K562 (cell line): ENCODE data around the gene CYRIA. TPM values are rescaled to one million over a fixed set of nuclear protein-coding genes. Genes with fewer than 3 reads are reported as not detected.

ENCODE experiments used
- ATAC-seq: fragments of 200-7000 bp; cut with Tn5 transposase; 3 replicates; pipeline ENCODE4 v1.9.1; 2020; ENCODE audit warnings: moderate library complexity
- BruUV-seq: library from RNA; stranded (reverse); fragments of 400-500 nt; replicated peaks from 2 replicates; lab custom pipeline; 2021; lab: Mats Ljungman, UMichigan
- CTCF ChIA-PET: fragments of 300-600 bp; formaldehyde crosslinking; extraction: SDS; loops from one replicate; lab custom pipeline; 2021; ENCODE audit warnings: low intra/inter-chr PET ratio; lab: Yijun Ruan, JAX
- POLR2A ChIA-PET: fragments of 300-600, 350-650 bp; sonication (Branson Sonifier 250); formaldehyde crosslinking; extraction: SDS; loops from one replicate; lab custom pipeline; 2021; ENCODE audit warnings: antibody characterized with exemption, inconsistent platforms; lab: Yijun Ruan, JAX
- DNase-seq, 4 experiments: peaks; one replicate each; pipeline versions ENCODE4 v3.0.0 to v3.0.0-alpha.2; 2011 to 2018; ENCODE audit warnings: low spot score in 3 of 4, mixed read lengths in 3 of 4; ENCODE audit errors: extremely low read depth in 1 of 4
- FAIRE-seq: peaks from 2 replicates; lab custom pipeline; 2011; peaks lifted over from hg19 to GRCh38; lab: Jason Lieb, UNC
- H2AFZ ChIP-seq: 2 replicates; pipeline ENCODE4 v1.6.0; 2011; ENCODE audit warnings: low read depth, low read length, control low read depth, inconsistent platforms
- H3K27ac ChIP-seq: fragments of 200-600 bp; 3 replicates; pipeline ENCODE4 v1.8.0; 2011; ENCODE audit warnings: low read depth, mild to moderate bottlenecking, control low read depth, inconsistent platforms, low read length, moderate library complexity, mixed read lengths; ENCODE audit errors: extremely low read depth
- H3K27me3 ChIP-seq, 2 experiments: fragments of 300-600 bp in 1 of 2; 2 replicates in 1 of 2; 3 replicates in 1 of 2; pipeline versions ENCODE4 v1.6.0 to v1.8.0; 2011; ENCODE audit warnings: inconsistent platforms in 2 of 2, low read length in 2 of 2, mild to moderate bottlenecking in 1 of 2, mixed read lengths in 1 of 2, moderate library complexity in 1 of 2; ENCODE audit not compliant: control insufficient read depth in 2 of 2, insufficient read depth in 2 of 2
- H3K36me3 ChIP-seq: fragments of 300-600 bp; 3 replicates; pipeline ENCODE4 v1.8.0; 2011; ENCODE audit warnings: mild to moderate bottlenecking, low read length, inconsistent platforms; ENCODE audit not compliant: control insufficient read depth, insufficient read depth
- H3K4me1 ChIP-seq, 2 experiments: fragments of 200-600 bp in 1 of 2; replicated peaks in 1 of 2; 2 replicates in 1 of 2; 3 replicates in 1 of 2; pipeline versions ENCODE4 v1.5.1 to v1.8.0; 2011; ENCODE audit warnings: inconsistent platforms in 2 of 2, low read length in 2 of 2, mild to moderate bottlenecking in 1 of 2, mixed read lengths in 1 of 2, moderate library complexity in 1 of 2; ENCODE audit not compliant: control insufficient read depth in 2 of 2, insufficient read depth in 2 of 2
- H3K4me2 ChIP-seq: 2 replicates; pipeline ENCODE4 v1.6.1; 2011; ENCODE audit warnings: low read length, control low read depth, inconsistent platforms, mixed read lengths; ENCODE audit not compliant: insufficient read depth
- H3K4me3 ChIP-seq: fragments of 200-600 bp; sonication (generic), shearing (Covaris generic); 2 replicates; pipeline ENCODE4 v1.5.1; 2016; ENCODE audit warnings: control low read depth, inconsistent platforms
- H3K79me2 ChIP-seq: fragments of 200-600 bp; 3 replicates; pipeline ENCODE4 v1.8.0; 2011; ENCODE audit warnings: low read length, inconsistent platforms; ENCODE audit not compliant: control insufficient read depth, insufficient read depth
- H3K9ac ChIP-seq, 2 experiments: 2 replicates each; pipeline versions ENCODE4 v1.6.0 to v1.6.1; 2011; ENCODE audit warnings: low read depth in 2 of 2, low read length in 2 of 2, control low read depth in 1 of 2, inconsistent platforms in 1 of 2, mild to moderate bottlenecking in 1 of 2, mixed read lengths in 1 of 2; ENCODE audit not compliant: insufficient read depth in 1 of 2
- H3K9me1 ChIP-seq: one replicate; pipeline ENCODE4 v1.6.0; 2011; ENCODE audit warnings: inconsistent platforms, mild to moderate bottlenecking, low read length, moderate library complexity; ENCODE audit not compliant: control insufficient read depth, insufficient read depth
- H3K9me3 ChIP-seq: replicated peaks from 2 replicates; pipeline ENCODE4 v1.5.1; 2011; ENCODE audit warnings: low read depth, low read length, inconsistent platforms; ENCODE audit not compliant: control insufficient read depth, insufficient read depth
- H4K20me1 ChIP-seq: replicated peaks from 2 replicates; pipeline ENCODE4 v1.6.1; 2011; ENCODE audit warnings: low read length, inconsistent platforms, mixed read lengths; ENCODE audit not compliant: control insufficient read depth, insufficient read depth
- CBFA2T2 ChIP-seq: fragments of 450-650 bp; conservative IDR thresholded peaks from 2 replicates; pipeline ENCODE4 v1.6.1; 2017; ENCODE audit warnings: mild to moderate bottlenecking
- FOSL1 ChIP-seq: fragments of 200-800 bp; sonication (Bioruptor generic); conservative IDR thresholded peaks from 2 replicates; pipeline ENCODE4 v1.6.1; 2016; ENCODE audit warnings: missing genetic modification characterization, missing compliant biosample characterization
- JUND ChIP-seq, 2 experiments: IDR thresholded peaks; 2 replicates in 1 of 2; 3 replicates in 1 of 2; pipeline ENCODE4 v1.6.1; 2011; ENCODE audit warnings: borderline replicate concordance in 2 of 2, low read depth in 2 of 2, low read length in 2 of 2, improper control_type of control experiment in 1 of 2, missing biosample characterization in 1 of 2, missing genetic modification characterization in 1 of 2, missing genetic modification reagents in 1 of 2
- NR2C2 ChIP-seq, 2 experiments: fragments of 200-800 bp in 1 of 2; sonication (Bioruptor generic) in 1 of 2; sonication (generic) in 1 of 2; formaldehyde crosslinking in 1 of 2; IDR thresholded peaks; 2 replicates each; pipeline versions ENCODE4 v1.6.1 to v1.8.0; 2016 to 2022; ENCODE audit warnings: mild to moderate bottlenecking in 1 of 2, missing compliant biosample characterization in 1 of 2, missing genetic modification characterization in 1 of 2, missing genetic modification reagents in 1 of 2
- ZNF589 ChIP-seq: fragments of 200-800 bp; sonication (Bioruptor generic); IDR thresholded peaks from 2 replicates; pipeline ENCODE4 v1.6.1; 2016; ENCODE audit warnings: low read depth, missing genetic modification characterization, missing compliant biosample characterization
- WGBS: fragments of 100-300 bp; shearing (Covaris generic); methylation state at CpG from one replicate; pipeline ENCODE4 v1.1.6; 2016; ENCODE audit warnings: low coverage, mixed read lengths; ENCODE audit not compliant: insufficient coverage; ENCODE audit errors: missing lambda C conversion rate; 5-methylcytosine and 5-hydroxymethylcytosine counted together
- in situ Hi-C: fragments of 300-500 bp; cut with MboI; formaldehyde crosslinking; loops from 4 replicates; pipeline ENCODE4 v1.15.0; 2018; ENCODE audit warnings: inconsistent platforms, mixed read lengths
- intact Hi-C: fragments of 100-400 bp; cut with micrococcal nuclease; formaldehyde crosslinking; loops from 2 replicates; pipeline ENCODE4 v1.14.2; 2022
- polyA plus RNA-seq, 8 experiments: library from polyadenylated mRNA; depleted of rRNA in 4 of 8; stranded (reverse) in 5 of 8; unstranded in 3 of 8; fragments of >200 nt; fragmentation: Nextera tagmentation in 2 of 8; fragmentation: Illumina TruSeq in 1 of 8; extraction: Ambion mirVana in 2 of 8; extraction: Trizol in 1 of 8; gene quantifications; 2 replicates each; pipeline versions ENCODE4 v1.2.1 to v1.2.3, GENCODE V29; 2011 to 2014; ENCODE audit warnings: inconsistent platforms in 1 of 8, missing spikeins in 1 of 8
- total RNA-seq, 7 experiments: library from RNA; depleted of rRNA in 6 of 7; stranded (reverse); fragments of >200 nt in 6 of 7; fragmentation: Illumina TruSeq in 2 of 7; extraction: Trizol in 2 of 7; gene quantifications; 2 replicates each; pipeline versions ENCODE4 v1.2.1 to v1.2.3, GENCODE V29; 2011 to 2021; ENCODE audit warnings: low replicate concordance in 1 of 7

The CYRIA gene
- total and polyA plus RNA-seq, 9 of the 15 experiments (the other 6 are each of a cell fraction or from before 2014, with no cell fraction given), result 0.84 to 5.6 (median 3.0) TPM

DNA sequence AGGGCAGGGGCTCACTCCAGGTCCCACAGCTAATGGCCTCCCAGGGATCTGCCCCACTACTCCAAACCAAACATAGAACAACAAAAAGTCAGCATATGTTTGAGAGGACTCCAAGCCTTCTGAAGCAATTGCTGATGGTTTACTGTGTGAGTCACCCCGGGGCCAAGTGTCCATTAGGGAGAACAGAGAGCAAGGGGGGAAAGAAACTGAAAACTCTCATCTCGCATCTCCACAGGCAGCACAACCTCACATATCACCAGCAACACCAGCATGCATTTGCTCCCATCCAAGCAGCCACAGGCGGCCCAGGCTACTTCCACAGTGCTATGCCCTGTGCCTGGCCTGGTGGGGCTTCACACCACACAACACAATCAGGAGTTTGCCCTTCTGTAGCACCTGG is 39.1 kb downstream of the CYRIA start:
- Histone ChIP-seq H3K9me3 (no peaks in the 10 kb centered on the region), H3K4me2 (peak overlapping the region; percentile 4; the same call in 1 of the 2 replicates), H3K79me2 (no peaks in the 10 kb centered on the region), H4K20me1 (no peaks in the 10 kb centered on the region), H3K27ac (peak overlapping the region; percentile 28; the same call in 1 of the 3 replicates), H3K4me1 (peaks cover 17 to 52% of the 10 kb centered on the region in 2 experiments), H3K9me1 (no peaks in the 10 kb centered on the region), H3K4me3 (no peak overlapping the region), H3K36me3 (no peaks in the 10 kb centered on the region)
- FAIRE-seq (no peak), ATAC-seq (no peak; the same call in 2 of the 3 replicates), DNase-seq (no peak)
- ChIA-PET POLR2A (interaction anchor here (1.5 kb wide), 1 partner anchor 8 kb away, joined by 4 read pairs; no protein-coding TSS in a partner anchor), CTCF (interaction anchor here (0.6 kb wide), 1 partner anchor 41 kb away, joined by 3 read pairs; no protein-coding TSS in a partner anchor)
- BruUV-seq, result no TSS peak
- intact Hi-C loops (loop anchor here (10.0 kb wide), 1 partner anchor 678 kb away; no protein-coding TSS in a partner anchor), in situ Hi-C loops (no loop called here)
- TF ChIP-seq NR2C2 (CRISPR knock-in tag; IDR thresholded peaks at IDR 0.05) (no peak), NR2C2 (tag; IDR thresholded peaks at IDR 0.05) (0 out of 2 replicates have a peak, but pooled peaks have one; percentile 5), ZNF589 (CRISPR knock-in tag) (peak; percentile 62; the same call in 1 of the 2 replicates), FOSL1 (tag) (peak; percentile 75), CBFA2T2 (no peak), JUND (IDR thresholded peaks at IDR 0.05; ENCODE audit: borderline replicate concordance, low read depth, low read length) (peak; percentile 59; the same call in 1 of the 2 replicates), JUND (tag; IDR thresholded peaks at IDR 0.05; ENCODE audit: borderline replicate concordance, low read depth, low read length) (no peak)
- TF ChIP-seq, all 486 proteins: peak for 4
- Histone ChIP-seq H3K27me3 (no peaks in the 10 kb centered on the region), H3K9ac (peak overlapping the region in 1 of 2 experiments; percentile 11; a peak in 1 of 4 replicates), H2AFZ (peak overlapping the region; percentile 67)
- WGBS, result 59% methylated on average over 3 of the region's 3 CpGs
